HG02642 (cell line): ENCODE data around the gene ATAD2B.

Experiments
- ATAC-seq: cut with Tn5 transposase; IDR thresholded peaks from one replicate; pipeline ENCODE4 v1.9.1; 2021; ENCODE audit warnings: mild to moderate bottlenecking; ENCODE audit not compliant: unreplicated experiment, poor library complexity

ATAD2B gene

GRCh38 chr2:23838996-23839395, 87.9 kb downstream of the ATAD2B start:
- no peak for ATAC-seq

GRCh38 chr2:23838581-23838980, 88.3 kb downstream of the ATAD2B start:
- no peak for ATAC-seq

GRCh38 chr2:23837871-23838270, 89.1 kb downstream of the ATAD2B start:
- no peak for ATAC-seq

GRCh38 chr2:23836971-23837565, 89.9 kb downstream of the ATAD2B start:
- no peak for ATAC-seq

- no peak for ATAC-seq
Observed at GRCh38 chr2:23836505-23836904, 90.4 kb downstream of the ATAD2B start.

GRCh38 chr2:23835988-23836387, 90.9 kb downstream of the ATAD2B start:
- no peak for ATAC-seq

GRCh38 chr2:23835423-23835822, 91.5 kb downstream of the ATAD2B start:
- ATAC-seq = no peak

GRCh38 chr2:23828986-23829385, 97.9 kb downstream of the ATAD2B start:
- ATAC-seq = no peak

GRCh38 chr2:23828256-23828980, 98.5 kb downstream of the ATAD2B start:
- no peak for ATAC-seq

GRCh38 chr2:23827287-23827686, 99.6 kb downstream of the ATAD2B start:
- no peak for ATAC-seq

GRCh38 chr2:23826771-23827170, 100.2 kb downstream of the ATAD2B start:
- ATAC-seq = no peak

GRCh38 chr2:23826040-23826439, 100.9 kb downstream of the ATAD2B start:
- no peak for ATAC-seq

- no peak for ATAC-seq
Observed at GRCh38 chr2:23824777-23825212, 102.1 kb downstream of the ATAD2B start.

- ATAC-seq = no peak
Observed at GRCh38 chr2:23823863-23824262, 103.1 kb downstream of the ATAD2B start.

GRCh38 chr2:23814963-23815362, 112.0 kb downstream of the ATAD2B start:
- ATAC-seq = no peak

GRCh38 chr2:23813438-23813837, 113.5 kb downstream of the ATAD2B start:
- ATAC-seq = no peak

- no peak for ATAC-seq
Observed at GRCh38 chr2:23809150-23809549, 117.8 kb downstream of the ATAD2B start.

GRCh38 chr2:23806665-23807249, 120.2 kb downstream of the ATAD2B start:
- ATAC-seq = no peak

- ATAC-seq = no peak
Observed at GRCh38 chr2:23806201-23806600, 120.7 kb downstream of the ATAD2B start.

GRCh38 chr2:23803965-23804542, 122.9 kb downstream of the ATAD2B start:
- ATAC-seq = no peak

GRCh38 chr2:23803264-23803964, 123.5 kb downstream of the ATAD2B start:
- no peak for ATAC-seq
